Stimulated activated CD8-positive, alpha-beta memory T cell treated with anti-CD3 and anti-CD28 coated beads, Interleukin-4, amount 100 ng/mL, for 4 hours (primary cell): Measurements from ENCODE around the gene ATP8A2.

Experiments used
- DNase-seq, 2 donors: peaks; one replicate each; pipeline ENCODE4 v3.0.0-alpha.2; 2020; ENCODE audit warnings: low read depth in 2 of 2, low spot score in 1 of 2

ATP8A2 gene

GRCh38 chr13:25679936-25680335 lies 308.2 kb downstream of the ATP8A2 start:
- no peak for DNase-seq

- no peak for DNase-seq
These were observed 310.5 kb downstream of the ATP8A2 start for GRCh38 chr13:25682276-25682675.

GRCh38 chr13:25683056-25683455 lies 311.3 kb downstream of the ATP8A2 start:
- no peak for DNase-seq

GRCh38 chr13:25683662-25684370 lies 312.0 kb downstream of the ATP8A2 start:
- no peak for DNase-seq

- DNase-seq, result no peak
These were observed 312.7 kb downstream of the ATP8A2 start for GRCh38 chr13:25684491-25684890.

- DNase-seq, result no peak
These were observed 315.2 kb downstream of the ATP8A2 start for GRCh38 chr13:25686831-25687470.

GRCh38 chr13:25687471-25688225 lies 315.9 kb downstream of the ATP8A2 start:
- no peak for DNase-seq

- DNase-seq, result no peak
These were observed 316.8 kb downstream of the ATP8A2 start for GRCh38 chr13:25688536-25688935.

- no peak for DNase-seq
These were observed 317.8 kb downstream of the ATP8A2 start for GRCh38 chr13:25689539-25689938.

GRCh38 chr13:25690582-25690981 lies 318.8 kb downstream of the ATP8A2 start:
- no peak for DNase-seq

GRCh38 chr13:25691654-25692053 lies 319.9 kb downstream of the ATP8A2 start:
- DNase-seq, result no peak

- DNase-seq, result no peak
These were observed 320.3 kb downstream of the ATP8A2 start for GRCh38 chr13:25692099-25692498.

- DNase-seq, result no peak
These were observed 327.3 kb downstream of the ATP8A2 start for GRCh38 chr13:25699056-25699455.

GRCh38 chr13:25699600-25699999 lies 327.8 kb downstream of the ATP8A2 start:
- DNase-seq, result no peak

GRCh38 chr13:25701304-25701703 lies 329.5 kb downstream of the ATP8A2 start:
- no peak for DNase-seq

- DNase-seq, result no peak
These were observed 330.6 kb downstream of the ATP8A2 start for GRCh38 chr13:25702386-25702785.

- DNase-seq, result no peak
These were observed 336.0 kb downstream of the ATP8A2 start for GRCh38 chr13:25707726-25708125.

GRCh38 chr13:25708268-25708667 lies 336.5 kb downstream of the ATP8A2 start:
- no peak for DNase-seq

GRCh38 chr13:25709088-25709487 lies 337.3 kb downstream of the ATP8A2 start:
- DNase-seq, result no peak

GRCh38 chr13:25715760-25716159 lies 344.0 kb downstream of the ATP8A2 start:
- no peak for DNase-seq

- no peak for DNase-seq
These were observed 346.0 kb downstream of the ATP8A2 start for GRCh38 chr13:25717666-25718197.

GRCh38 chr13:25719666-25720065 lies 347.9 kb downstream of the ATP8A2 start:
- DNase-seq, result no peak
